ENCODE measurements around the gene CLDN4.
A peak's percentile ranks its signal among the peaks of the same experiment; 100 is the strongest.
"Not testable (repeated sequence)": the region's sequence is repeated elsewhere in the genome, so short reads cannot be mapped to it uniquely, and the experiment has no call there.

Gene CLDN4

GRCh38 chr7:73830681-73831583 is at the start of gene CLDN4:
Gene CLDN4 (plus strand): TSS chr7:73830996. CDS start chr7:73831202, 206 bp downstream.
- no peak for DNase-seq

GRCh38 chr7:73786588-73786987 is 44.2 kb upstream of the CLDN4 start:
- no peak for DNase-seq

GRCh38 chr7:73787786-73788048 is 43.1 kb upstream of the CLDN4 start:
- not testable (repeated sequence) for DNase-seq

GRCh38 chr7:73789051-73789450 is 41.7 kb upstream of the CLDN4 start:
- DNase-seq: no peak

- not testable (repeated sequence) for DNase-seq
Observed at GRCh38 chr7:73791170-73791690, 39.6 kb upstream of the CLDN4 start.

GRCh38 chr7:73795188-73795587 is 35.6 kb upstream of the CLDN4 start:
- not testable (repeated sequence) for DNase-seq

- not testable (repeated sequence) for DNase-seq
Observed at GRCh38 chr7:73796656-73797055, 34.1 kb upstream of the CLDN4 start.

- DNase-seq: not testable (repeated sequence)
Observed at GRCh38 chr7:73797176-73797575, 33.6 kb upstream of the CLDN4 start.

- no peak for DNase-seq
Observed at GRCh38 chr7:73799282-73800141, 31.3 kb upstream of the CLDN4 start.

- DNase-seq: no peak
Observed at GRCh38 chr7:73801577-73801976, 29.2 kb upstream of the CLDN4 start.

GRCh38 chr7:73802459-73802858 is 28.3 kb upstream of the CLDN4 start:
- no peak for DNase-seq

GRCh38 chr7:73809467-73809951 is 21.3 kb upstream of the CLDN4 start:
- DNase-seq: no peak

GRCh38 chr7:73810998-73811360 is 19.8 kb upstream of the CLDN4 start:
- DNase-seq: no peak

- peak; percentile 83 for DNase-seq
Observed at GRCh38 chr7:73811760-73812168, 19.0 kb upstream of the CLDN4 start.

GRCh38 chr7:73812996-73813395 is 17.8 kb upstream of the CLDN4 start:
- DNase-seq: no peak

- no peak for DNase-seq
Observed at GRCh38 chr7:73815436-73815835, 15.4 kb upstream of the CLDN4 start.

- DNase-seq: no peak
Observed at GRCh38 chr7:73817121-73817520, 13.7 kb upstream of the CLDN4 start.

GRCh38 chr7:73820013-73820412 is 10.8 kb upstream of the CLDN4 start:
- no peak for DNase-seq

GRCh38 chr7:73821597-73822285 is 9.1 kb upstream of the CLDN4 start:
- not testable (repeated sequence) for DNase-seq

GRCh38 chr7:73822319-73823173 is 8.2 kb upstream of the CLDN4 start:
- DNase-seq: no peak

- DNase-seq: no peak
Observed at GRCh38 chr7:73823257-73823656, 7.5 kb upstream of the CLDN4 start.

Data from suppressor macrophage treated with lipopolysaccharide for 4 hours (primary cell).